HepG2 (cell line): Measurements from ENCODE around the gene FFAR2. TPM values are rescaled to one million over a fixed set of nuclear protein-coding genes. Genes with fewer than 3 reads are reported as not detected.
A peak's percentile ranks its signal among the peaks of the same experiment; 100 is the strongest.

Experiments used
- ATAC-seq: fragments of 200-7000 bp; cut with Tn5 transposase; 3 replicates; pipeline ENCODE4 v1.9.1; 2020; ENCODE audit warnings: mild to moderate bottlenecking, moderate library complexity
- BruUV-seq: library from RNA; stranded (reverse); fragments of 400-500 nt; replicated peaks from 2 replicates; lab custom pipeline; 2021; lab: Mats Ljungman, UMichigan
- CTCF ChIA-PET: fragments of 300-600 bp; formaldehyde crosslinking; extraction: SDS; loops from one replicate; lab custom pipeline; 2021; ENCODE audit warnings: low total read pairs, inconsistent platforms, low intra/inter-chr PET ratio; lab: Yijun Ruan, JAX
- POLR2A ChIA-PET: fragments of 350-600 bp; sonication (Branson Sonifier 250); formaldehyde crosslinking; loops from one replicate; lab custom pipeline; 2020; ENCODE audit warnings: antibody characterized with exemption, inconsistent platforms; lab: Yijun Ruan, JAX
- DNase-seq: peaks from one replicate; pipeline ENCODE4 v3.0.0-alpha.2; 2015; ENCODE audit warnings: low spot score
- FAIRE-seq: peaks from 3 replicates; lab custom pipeline; 2011; peaks lifted over from hg19 to GRCh38; lab: Jason Lieb, UNC
- H2AFZ ChIP-seq: one replicate; pipeline ENCODE4 v1.6.1; 2011; ENCODE audit warnings: low read length, inconsistent platforms
- H3K27ac ChIP-seq: fragments of 300-600 bp; 3 replicates; pipeline ENCODE4 v1.8.0; 2011; ENCODE audit warnings: mixed run types, mild to moderate bottlenecking, mixed read lengths, low read length, inconsistent platforms; ENCODE audit not compliant: insufficient read depth; ENCODE audit errors: extremely low read length
- H3K27me3 ChIP-seq, 2 experiments: fragments of 200-600 bp in 1 of 2; 2 replicates in 1 of 2; 3 replicates in 1 of 2; pipeline versions ENCODE4 v1.6.0 to v1.8.0; 2011; ENCODE audit warnings: low read length in 2 of 2, mild to moderate bottlenecking in 2 of 2, moderate library complexity in 2 of 2, inconsistent platforms in 1 of 2; ENCODE audit not compliant: insufficient read depth in 2 of 2, control insufficient read depth in 1 of 2
- H3K36me3 ChIP-seq, 2 experiments: fragments of 200-600 bp in 1 of 2; replicated peaks in 1 of 2; 2 replicates in 1 of 2; 3 replicates in 1 of 2; pipeline versions ENCODE4 v1.5.1 to v1.8.0; 2011; ENCODE audit warnings: low read length in 2 of 2, inconsistent platforms in 1 of 2; ENCODE audit not compliant: insufficient read depth in 2 of 2, control insufficient read depth in 1 of 2
- H3K4me1 ChIP-seq: 2 replicates; pipeline ENCODE4 v1.5.1; 2012; ENCODE audit warnings: low read length, inconsistent platforms; ENCODE audit not compliant: insufficient read depth
- H3K4me2 ChIP-seq: 2 replicates; pipeline ENCODE4 v1.6.0; 2011; ENCODE audit warnings: low read depth, low read length, inconsistent platforms
- H3K4me3 ChIP-seq, 3 experiments: fragments of 200-600 bp in 1 of 3; sonication (generic), shearing (Covaris generic) in 1 of 3; replicated peaks in 1 of 3; 2 replicates each; pipeline ENCODE4 v1.5.1; 2011 to 2016; ENCODE audit warnings: low read length in 3 of 3, inconsistent platforms in 2 of 3, low read depth in 2 of 3, mild to moderate bottlenecking in 2 of 3, control low read depth in 1 of 3, mixed read lengths in 1 of 3; ENCODE audit not compliant: insufficient read depth in 1 of 3
- H3K79me2 ChIP-seq: one replicate; pipeline ENCODE4 v1.6.1; 2011; ENCODE audit warnings: low read length, inconsistent platforms; ENCODE audit not compliant: insufficient read depth
- H3K9ac ChIP-seq: 2 replicates; pipeline ENCODE4 v1.6.0; 2011; ENCODE audit warnings: mild to moderate bottlenecking, low read depth, low read length, inconsistent platforms; ENCODE audit not compliant: insufficient read depth
- H3K9me3 ChIP-seq: 2 replicates; pipeline ENCODE4 v1.5.1; 2012; ENCODE audit warnings: mild to moderate bottlenecking, low read length
- H4K20me1 ChIP-seq: 2 replicates; pipeline ENCODE4 v1.6.0; 2011; ENCODE audit warnings: inconsistent platforms, mild to moderate bottlenecking, low read length, moderate library complexity; ENCODE audit not compliant: insufficient read depth
- ESRRA ChIP-seq: sonication (generic); formaldehyde crosslinking; IDR thresholded peaks from 2 replicates; pipeline ENCODE4 v1.5.1; 2020; ENCODE audit warnings: mild to moderate bottlenecking, low read depth, missing genetic modification reagents
- HNF4A ChIP-seq: sonication (generic); formaldehyde crosslinking; IDR thresholded peaks from 2 replicates; pipeline ENCODE4 v1.4.0; 2020; ENCODE audit warnings: missing genetic modification reagents
- HNRNPK ChIP-seq: fragments of 200-400 bp; formaldehyde crosslinking; IDR thresholded peaks from 2 replicates; pipeline ENCODE4 v1.6.1; 2018; ENCODE audit warnings: low read length, low read depth, moderate library complexity, mild to moderate bottlenecking; ENCODE audit not compliant: poor library complexity, severe bottlenecking
- HOXA3 ChIP-seq: sonication (generic); formaldehyde crosslinking; IDR thresholded peaks from 2 replicates; pipeline ENCODE4 v1.5.0; 2020; ENCODE audit warnings: missing genetic modification reagents
- MEIS1 ChIP-seq: sonication (generic); formaldehyde crosslinking; IDR thresholded peaks from 2 replicates; pipeline ENCODE4 v1.9.0; 2021; ENCODE audit warnings: mild to moderate bottlenecking, missing genetic modification reagents, moderate library complexity, borderline replicate concordance
- STAG1 ChIP-seq: sonication (generic); formaldehyde crosslinking; IDR thresholded peaks from 2 replicates; pipeline ENCODE4 v1.4.0; 2020; ENCODE audit warnings: missing genetic modification reagents
- ZNF235 ChIP-seq: sonication (generic); formaldehyde crosslinking; IDR thresholded peaks from 2 replicates; pipeline ENCODE4 v1.8.1; 2023; ENCODE audit warnings: mild to moderate bottlenecking, missing genetic modification reagents, borderline replicate concordance
- ZNF350 ChIP-seq: sonication (generic); formaldehyde crosslinking; IDR thresholded peaks from 2 replicates; pipeline ENCODE4 v1.4.0; 2020; ENCODE audit warnings: mild to moderate bottlenecking, low read depth, missing genetic modification reagents, borderline replicate concordance
- ZZZ3 ChIP-seq: sonication (generic); formaldehyde crosslinking; IDR thresholded peaks from 2 replicates; pipeline ENCODE4 v1.4.0; 2020; ENCODE audit warnings: missing genetic modification reagents, mild to moderate bottlenecking, borderline replicate concordance
- WGBS: methylation state at CpG from one replicate; pipeline ENCODE4 v1.1.6; 2017; ENCODE audit warnings: low lambda C conversion rate; 5-methylcytosine and 5-hydroxymethylcytosine counted together
- in situ Hi-C: cut with HindIII; loops from 2 replicates; pipeline ENCODE4 v1.10.0; 2017; ENCODE audit warnings: low pct_unique_long_range_greater_than_20kb; ENCODE audit not compliant: extremely low pct_ligation_motif_present
- intact Hi-C: fragments of 100-400 bp; cut with micrococcal nuclease; formaldehyde crosslinking; loops from one replicate; pipeline ENCODE4 v1.10.0; 2022; ENCODE audit not compliant: unreplicated experiment
- polyA plus RNA-seq, 8 experiments: library from polyadenylated mRNA; depleted of rRNA in 3 of 8; stranded (reverse) in 7 of 8; unstranded in 1 of 8; fragments of >200 nt; fragmentation: Illumina TruSeq in 4 of 8; extraction: Trizol in 4 of 8; gene quantifications; 2 replicates each; pipeline versions ENCODE4 v1.2.1 to v1.2.3, GENCODE V29; 2011 to 2016; ENCODE audit warnings: low read depth in 4 of 8, missing spikeins in 1 of 8, mixed read lengths in 1 of 8; ENCODE audit not compliant: insufficient read depth in 1 of 8
- total RNA-seq, 5 experiments: library from RNA; depleted of rRNA; stranded (reverse); fragments of >200 nt; fragmentation: Illumina TruSeq; extraction: Trizol; gene quantifications; 2 replicates each; pipeline ENCODE4 v1.2.3, GENCODE V29; 2016; ENCODE audit warnings: low read depth in 1 of 5
- TF ChIP-seq, protein P1 (sequence below), 2 experiments: sonication (generic) in 1 of 2; formaldehyde crosslinking in 1 of 2; IDR thresholded peaks; 2 replicates each; pipeline versions ENCODE4 v1.4.0 to v1.6.1; 2016 to 2020; ENCODE audit warnings: borderline replicate concordance in 1 of 2, low read depth in 1 of 2, mild to moderate bottlenecking in 1 of 2, missing genetic modification reagents in 1 of 2

The FFAR2 gene
- total and polyA plus RNA-seq, 2 of the 13 experiments (the other 11 are each of a cell fraction or from before 2014, with no cell fraction given) = 0.12 TPM; not detected in 1

DNA sequence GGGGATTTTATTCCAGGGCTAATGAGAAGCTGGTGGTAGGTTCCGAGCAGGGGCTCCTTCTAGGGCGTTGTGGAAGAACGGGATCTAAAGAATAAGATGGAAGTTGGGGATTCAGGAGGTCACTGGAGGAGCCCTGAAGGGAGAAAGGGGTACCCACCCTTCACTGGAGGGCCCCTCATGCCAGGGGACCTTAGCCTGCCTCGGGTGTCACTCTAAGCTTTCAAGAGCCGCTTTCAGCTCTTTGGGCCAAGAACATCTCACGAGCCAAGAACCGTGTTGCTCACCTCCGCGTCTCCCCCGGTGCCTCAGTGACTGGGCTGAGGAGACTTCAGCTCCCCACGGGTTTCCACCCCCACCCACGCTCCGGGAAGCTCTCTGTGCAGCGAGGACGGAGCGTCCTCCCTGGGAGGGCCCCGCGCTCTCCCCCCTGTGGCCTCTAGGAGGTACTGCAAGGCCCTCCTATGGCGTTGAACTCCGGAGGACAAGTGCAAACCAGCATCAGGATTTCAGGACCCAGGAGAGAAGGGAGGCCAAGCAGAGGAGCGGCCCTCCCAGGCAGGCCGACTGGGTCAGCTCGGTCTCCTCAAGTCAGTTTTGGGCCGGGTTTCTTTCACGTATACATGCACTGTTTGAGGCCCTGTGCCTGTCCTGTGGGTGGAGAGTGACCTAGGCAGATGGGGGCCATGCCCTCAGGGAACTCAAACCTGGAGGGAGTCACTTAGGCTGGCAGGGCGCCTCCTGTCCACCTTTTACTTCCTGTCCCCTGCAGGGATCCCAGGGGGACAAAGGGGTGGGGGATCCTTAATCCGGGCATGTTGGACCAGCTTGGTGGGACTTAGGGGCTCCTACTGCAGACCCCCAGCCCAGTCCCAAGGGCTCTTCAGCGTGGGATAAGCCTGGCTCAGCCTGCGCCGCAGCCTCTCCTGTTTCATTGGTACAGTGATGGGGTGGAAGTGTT, 47.3 kb downstream of the FFAR2 start:
- Histone ChIP-seq H3K27me3 (no peaks in the 10 kb centered on the region), H3K27ac (no peak overlapping the region), H4K20me1 (no peaks in the 10 kb centered on the region), H2AFZ (no peak overlapping the region), H3K9me3 (no peaks in the 10 kb centered on the region), H3K4me1 (peaks cover 15% of the 10 kb centered on the region), H3K9ac (peak overlapping the region; percentile 61), H3K4me2 (peak overlapping the region; percentile 95), H3K36me3 (0 out of 5 replicates have a peak, but pooled peaks cover 0 to 8% of the 10 kb centered on the region in 2 experiments), H3K4me3 (peak overlapping the region; percentile 25 to 66 (median 44); a peak in 4 of 6 replicates), H3K79me2 (no peaks in the 10 kb centered on the region)
- in situ Hi-C loops (no loop called here), intact Hi-C loops (loop anchor here (1.0 to 10.0 kb wide), 2 partner anchors 143 to 251 kb away; partner anchors contain the start of gene LSR)
- WGBS = 30% methylated on average over 6 of the region's 30 CpGs
- CTCF ChIA-PET = interaction anchor here (1.2 to 2.6 kb wide), 2 partner anchors 75 to 143 kb away, joined by 5 to 30 read pairs; no protein-coding TSS in a partner anchor
- POLR2A ChIA-PET = interaction anchor here (0.9 to 1.1 kb wide), 4 partner anchors 9 to 142 kb away, joined by 3 to 5 read pairs (median 3); no protein-coding TSS in a partner anchor
- DNase-seq (peak; percentile 54), FAIRE-seq (peak; percentile 50), ATAC-seq (peak; percentile 93)
- BruUV-seq = no TSS peak
- TF ChIP-seq HOXA3 (CRISPR knock-in tag) (peak; percentile 9; the same call in 1 of the 2 replicates), ZNF235 (CRISPR knock-in tag) (peak; percentile 46; the same call in 1 of the 2 replicates), MEIS1 (0 out of 2 replicates have a peak, but pooled peaks have one; percentile 21), STAG1 (CRISPR knock-in tag) (peak; percentile 85), ZNF350 (CRISPR knock-in tag) (0 out of 2 replicates have a peak, but pooled peaks have one; percentile 23), HNRNPK (no peak), ESRRA (CRISPR knock-in tag) (0 out of 2 replicates have a peak, but pooled peaks have one; percentile 34), HNF4A (CRISPR knock-in tag) (peak; percentile 5; the same call in 1 of the 2 replicates), ZZZ3 (CRISPR knock-in tag) (no peak)
- TF ChIP-seq, protein P1, sequence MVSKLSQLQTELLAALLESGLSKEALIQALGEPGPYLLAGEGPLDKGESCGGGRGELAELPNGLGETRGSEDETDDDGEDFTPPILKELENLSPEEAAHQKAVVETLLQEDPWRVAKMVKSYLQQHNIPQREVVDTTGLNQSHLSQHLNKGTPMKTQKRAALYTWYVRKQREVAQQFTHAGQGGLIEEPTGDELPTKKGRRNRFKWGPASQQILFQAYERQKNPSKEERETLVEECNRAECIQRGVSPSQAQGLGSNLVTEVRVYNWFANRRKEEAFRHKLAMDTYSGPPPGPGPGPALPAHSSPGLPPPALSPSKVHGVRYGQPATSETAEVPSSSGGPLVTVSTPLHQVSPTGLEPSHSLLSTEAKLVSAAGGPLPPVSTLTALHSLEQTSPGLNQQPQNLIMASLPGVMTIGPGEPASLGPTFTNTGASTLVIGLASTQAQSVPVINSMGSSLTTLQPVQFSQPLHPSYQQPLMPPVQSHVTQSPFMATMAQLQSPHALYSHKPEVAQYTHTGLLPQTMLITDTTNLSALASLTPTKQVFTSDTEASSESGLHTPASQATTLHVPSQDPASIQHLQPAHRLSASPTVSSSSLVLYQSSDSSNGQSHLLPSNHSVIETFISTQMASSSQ (IDR thresholded peaks at IDR 0.05; ENCODE audit: low read depth) = no peak
- TF ChIP-seq, protein P1 (CRISPR knock-in tag; IDR thresholded peaks at IDR 0.05; ENCODE audit: borderline replicate concordance) = 0 out of 2 replicates have a peak, but pooled peaks have one; percentile 31
